ENCODE data around the gene HCAR2.

GRCh38 chr12:122738571-122738970 is 35.4 kb upstream of the HCAR2 start:
- TF ChIP-seq REST (IDR thresholded peaks at IDR 0.05; ENCODE audit: insufficient read depth in 1 of 2, low read depth in 2 of 2, low read length in 2 of 2) (no peak), TAF1 (IDR thresholded peaks at IDR 0.05; ENCODE audit: borderline replicate concordance, insufficient read depth, low read length) (no peak), POLR2AphosphoS5 (IDR thresholded peaks at IDR 0.05; ENCODE audit: low read depth, low read length) (no peak), SIN3A (IDR thresholded peaks at IDR 0.05; ENCODE audit: borderline replicate concordance, insufficient read depth, low read length) (no peak)
